ENCODE results near the gene AASDH. TPM values are rescaled to one million over a fixed set of nuclear protein-coding genes. Genes with fewer than 3 reads are reported as not detected.

The AASDH gene
- total and polyA plus RNA-seq, 2 of the 13 experiments (the other 11 are each of a cell fraction or from before 2014, with no cell fraction given): 12.6 to 14.1 TPM

- H4K20me1 ChIP-seq (ENCODE audit: insufficient read depth, low read length): no peaks in the 10 kb centered on the region
- no peak for TF ChIP-seq ZNF577 (CRISPR knock-in tag; IDR thresholded peaks at IDR 0.05; ENCODE audit: borderline replicate concordance, low read depth)
- no peak for TF ChIP-seq ZNF3 (CRISPR knock-in tag; IDR thresholded peaks at IDR 0.05)
- no peak for TF ChIP-seq ATRX (CRISPR knock-in tag; IDR thresholded peaks at IDR 0.05; ENCODE audit: borderline replicate concordance)
- no peak for TF ChIP-seq IRX3 (CRISPR knock-in tag; IDR thresholded peaks at IDR 0.05; ENCODE audit: borderline replicate concordance, low read depth)
- no peak for TF ChIP-seq ATF7 (IDR thresholded peaks at IDR 0.05)
- TF ChIP-seq ATF7 (CRISPR knock-in tag; IDR thresholded peaks at IDR 0.05): no peak
- TF ChIP-seq RFX1 (IDR thresholded peaks at IDR 0.05): no peak
- TF ChIP-seq SRSF4 (IDR thresholded peaks at IDR 0.05; ENCODE audit: low read depth, low read length, poor library complexity, severe bottlenecking): no peak
- no peak for TF ChIP-seq POLR2AphosphoS5 (IDR thresholded peaks at IDR 0.05; ENCODE audit: low read depth, low read length)
- no peak for TF ChIP-seq ZNF530 (CRISPR knock-in tag; IDR thresholded peaks at IDR 0.05; ENCODE audit: low read depth)
- TF ChIP-seq MIER3 (CRISPR knock-in tag; IDR thresholded peaks at IDR 0.05; ENCODE audit: borderline replicate concordance): no peak
- no peak for TF ChIP-seq PCBP2 (optimal IDR thresholded peaks at IDR 0.05; ENCODE audit: low read depth, low read length, poor library complexity, severe bottlenecking)
- no peak for TF ChIP-seq MIER2 (CRISPR knock-in tag; IDR thresholded peaks at IDR 0.05)
- no peak for TF ChIP-seq ZNF766 (CRISPR knock-in tag; IDR thresholded peaks at IDR 0.05; ENCODE audit: borderline replicate concordance)
- no peak for TF ChIP-seq RCOR2 (CRISPR knock-in tag; IDR thresholded peaks at IDR 0.05)
- TF ChIP-seq HMG20A (CRISPR knock-in tag; IDR thresholded peaks at IDR 0.05; ENCODE audit: borderline replicate concordance): no peak
- TF ChIP-seq CREB1 (IDR thresholded peaks at IDR 0.05): no peak
- no peak for TF ChIP-seq CREB1 (CRISPR knock-in tag; IDR thresholded peaks at IDR 0.05)
- no peak for TF ChIP-seq CBX2 (IDR thresholded peaks at IDR 0.05; ENCODE audit: low read depth, low read length)
- no peak for TF ChIP-seq CBX2 (CRISPR knock-in tag; IDR thresholded peaks at IDR 0.05; ENCODE audit: low read depth)
- TF ChIP-seq PRDM4 (CRISPR knock-in tag; IDR thresholded peaks at IDR 0.05; ENCODE audit: borderline replicate concordance): no peak
- no peak for TF ChIP-seq CEBPB (IDR thresholded peaks at IDR 0.05; ENCODE audit: borderline replicate concordance, low read depth, low read length)
- no peak overlapping the region for H3K9ac ChIP-seq (ENCODE audit: insufficient read depth, low read depth, low read length)
- ATAC-seq (no peak), FAIRE-seq (no peak), DNase-seq (ENCODE audit: low spot score) (no peak)
- POLR2A ChIA-PET: no interaction called here
- H3K36me3 ChIP-seq (replicated peaks in 1 of 2; ENCODE audit: control insufficient read depth in 1 of 2, insufficient read depth in 2 of 2, low read length in 2 of 2): peaks cover 0 to 8% of the 10 kb centered on the region in 2 experiments; a peak in 1 of 5 replicates
- intact Hi-C loops (cut with micrococcal nuclease; ENCODE audit: unreplicated experiment) (no loop called here), in situ Hi-C loops (cut with HindIII; ENCODE audit: extremely low pct_ligation_motif_present, low pct_unique_long_range_greater_than_20kb) (no loop called here)
- no peaks in the 10 kb centered on the region for H3K9me3 ChIP-seq (ENCODE audit: low read length)
- H3K27ac ChIP-seq (ENCODE audit: extremely low read length, insufficient read depth, low read length): no peak overlapping the region
- H3K4me3 ChIP-seq (replicated peaks in 1 of 3; ENCODE audit: insufficient read depth in 1 of 3, low read depth in 2 of 3, low read length in 3 of 3): no peak overlapping the region
- H2AFZ ChIP-seq (ENCODE audit: low read length): no peak overlapping the region
- H3K27me3 ChIP-seq (ENCODE audit: control insufficient read depth in 1 of 2, insufficient read depth in 2 of 2, low read length in 2 of 2): no peaks in the 10 kb centered on the region
- no peak overlapping the region for H3K4me2 ChIP-seq (ENCODE audit: low read depth, low read length)
- H3K79me2 ChIP-seq (ENCODE audit: insufficient read depth, low read length): no peaks in the 10 kb centered on the region
- CTCF ChIA-PET (ENCODE audit: low intra/inter-chr PET ratio, low total read pairs): no interaction called here
- H3K4me1 ChIP-seq (ENCODE audit: insufficient read depth, low read length): no peaks in the 10 kb centered on the region
- no TSS peak for BruUV-seq (replicated peaks)
Observed at GRCh38 chr4:56360071-56360470, 27.2 kb downstream of the AASDH start.

Data from HepG2 (cell line).